ENCODE data around the gene ANKRD42.
A peak's percentile ranks its signal among the peaks of the same experiment; 100 is the strongest.

GRCh38 chr11:83219095-83219494 lies 25.6 kb downstream of the ANKRD42 start:
- TF ChIP-seq CTCF (conservative IDR thresholded peaks at IDR 0.05 in 1 of 2, IDR thresholded peaks at IDR 0.05 in 1 of 2; ENCODE audit: extremely low read depth in 1 of 2, insufficient read depth in 1 of 2, low read depth in 1 of 2, low read length in 2 of 2), result peak in 1 of 2 donors; percentile 10
- no peak for TF ChIP-seq EZH2 (IDR thresholded peaks at IDR 0.05; ENCODE audit: borderline replicate concordance, low read length)

All from mammary epithelial cell (primary cell).